GM13977 (cell line): ENCODE results near the gene CHN1.

Source experiments
- DNase-seq: peaks from one replicate; pipeline ENCODE4 v3.0.0; 2012; ENCODE audit warnings: low spot score
- CTCF ChIP-seq: IDR thresholded peaks from 2 replicates; pipeline ENCODE4 v1.5.1; 2012; ENCODE audit warnings: mild to moderate bottlenecking, control low read depth; ENCODE audit not compliant: insufficient read depth; ENCODE audit errors: extremely low read depth, missing control alignments
- in situ Hi-C: fragments of 300-500 bp; cut with MboI; formaldehyde crosslinking; loops from one replicate; pipeline ENCODE4 v1.12.0; 2022; ENCODE audit warnings: low sequenced_read_pairs, low pct_unique_long_range_greater_than_20kb, mixed read lengths, inconsistent platforms; ENCODE audit not compliant: unreplicated experiment

CHN1 gene

GRCh38 chr2:174969091-174969734, 36.0 kb downstream of the CHN1 start:
- in situ Hi-C loops: no loop called here
- no peak for DNase-seq
- no peak for TF ChIP-seq CTCF

- DNase-seq: no peak
- in situ Hi-C loops: no loop called here
- TF ChIP-seq CTCF: no peak
Measured at GRCh38 chr2:174967691-174968260, 37.4 kb downstream of the CHN1 start.

GRCh38 chr2:174967086-174967485, 38.1 kb downstream of the CHN1 start:
- DNase-seq: no peak
- TF ChIP-seq CTCF: no peak
- in situ Hi-C loops: no loop called here

- no peak for DNase-seq
- TF ChIP-seq CTCF: no peak
- in situ Hi-C loops: no loop called here
Measured at GRCh38 chr2:174965992-174966744, 39.0 kb downstream of the CHN1 start.

- no peak for DNase-seq
- TF ChIP-seq CTCF: no peak
- in situ Hi-C loops: no loop called here
Measured at GRCh38 chr2:174965551-174965950, 39.6 kb downstream of the CHN1 start.

- no peak for TF ChIP-seq CTCF
- DNase-seq: no peak
Measured at GRCh38 chr2:174964404-174964803, 40.8 kb downstream of the CHN1 start.

More at GRCh38 chr2:174964404-174964803, 40.8 kb downstream of the CHN1 start:
- in situ Hi-C loops: no loop called here
